ENCODE measurements around the gene ICAM2.
"Not testable (repeated sequence)": the region's sequence is repeated elsewhere in the genome, so short reads cannot be mapped to it uniquely, and the experiment has no call there.

ICAM2 gene

GRCh38 chr17:64008830-64009229, 11.6 kb downstream of the ICAM2 start:
- DNase-seq, result no peak

GRCh38 chr17:64008346-64008745, 12.1 kb downstream of the ICAM2 start:
- DNase-seq, result no peak

- no peak for DNase-seq
Measured at GRCh38 chr17:64007838-64008282, 12.6 kb downstream of the ICAM2 start.

GRCh38 chr17:64007089-64007837, 13.2 kb downstream of the ICAM2 start:
- DNase-seq, result not testable (repeated sequence)

- DNase-seq, result no peak
Measured at GRCh38 chr17:64006361-64007088, 13.9 kb downstream of the ICAM2 start.

- no peak for DNase-seq
Measured at GRCh38 chr17:64005734-64006167, 14.7 kb downstream of the ICAM2 start.

- no peak for DNase-seq
Measured at GRCh38 chr17:64004903-64005733, 15.3 kb downstream of the ICAM2 start.

- no peak for DNase-seq
Measured at GRCh38 chr17:64004218-64004770, 16.1 kb downstream of the ICAM2 start.

GRCh38 chr17:64003526-64004121, 16.8 kb downstream of the ICAM2 start:
- DNase-seq, result no peak

- no peak for DNase-seq
Measured at GRCh38 chr17:64002658-64003525, 17.5 kb downstream of the ICAM2 start.

- DNase-seq, result no peak
Measured at GRCh38 chr17:64001763-64002529, 18.5 kb downstream of the ICAM2 start.

- no peak for DNase-seq
Measured at GRCh38 chr17:64001091-64001579, 19.3 kb downstream of the ICAM2 start.

- no peak for DNase-seq
Measured at GRCh38 chr17:63999680-64000531, 20.5 kb downstream of the ICAM2 start.

GRCh38 chr17:63998721-63999679, 21.4 kb downstream of the ICAM2 start:
- peak in 1 of 5 donors; percentile 31 for DNase-seq

- peak; percentile 60 to 78 (median 69) for DNase-seq
Measured at GRCh38 chr17:63998050-63998720, 22.2 kb downstream of the ICAM2 start, which contains the start of gene PRR29. Gene PRR29, plus strand, starts transcription at chr17:63998351. Its CDS starts 14 bp downstream, at chr17:63998365.

GRCh38 chr17:63997341-63998048, 22.9 kb downstream of the ICAM2 start:
- DNase-seq, result no peak

Data from T-helper 1 cell (primary cell).